ENCODE measurements around the gene UBE2L3.
"Not testable (repeated sequence)": the region's sequence is repeated elsewhere in the genome, so short reads cannot be mapped to it uniquely, and the experiment has no call there.

UBE2L3 gene

DNA sequence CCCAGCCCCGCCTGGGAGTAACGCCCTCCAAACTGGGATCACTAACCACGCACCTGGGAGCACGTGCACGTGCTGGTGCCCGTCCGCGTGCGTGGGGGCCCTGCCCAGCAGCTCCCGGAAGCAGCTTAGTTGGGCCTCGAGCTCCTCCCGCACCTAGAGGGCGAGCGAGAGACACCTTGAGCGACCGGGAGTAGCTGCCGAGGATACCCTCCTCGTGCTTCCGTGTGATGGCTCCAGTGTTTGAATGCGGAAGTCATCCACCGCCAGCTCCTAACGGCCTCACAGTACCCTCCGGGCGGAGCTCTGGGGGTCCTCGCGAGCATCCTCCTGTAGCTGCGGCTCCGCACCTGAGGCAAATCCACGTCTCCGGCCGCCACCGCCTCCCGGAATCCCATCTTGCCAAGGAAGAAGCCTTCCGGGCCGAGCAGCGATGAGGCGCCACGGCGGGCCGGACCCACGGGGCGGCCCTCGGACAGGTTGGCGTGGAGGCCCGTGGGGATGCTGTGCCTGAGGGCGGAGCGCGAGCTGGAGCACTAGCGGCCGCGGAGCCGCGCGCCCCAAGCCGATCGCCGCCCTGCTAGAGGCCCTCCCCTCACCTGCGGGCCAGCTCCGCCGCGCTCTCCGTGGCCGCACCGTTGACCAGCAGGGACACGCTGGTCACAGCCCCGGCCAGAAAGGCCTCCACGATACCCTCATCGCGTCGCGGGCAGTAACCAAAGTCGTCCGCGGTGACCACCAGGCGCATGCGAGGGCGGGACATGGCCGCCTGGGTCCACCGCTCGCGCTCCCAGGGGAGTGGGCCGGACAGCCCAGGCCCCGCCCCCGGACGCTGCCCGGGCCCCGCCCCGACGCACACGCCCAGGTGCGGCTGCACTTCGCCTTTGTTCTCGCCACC is 62.0 kb downstream of the UBE2L3 start, which contains the start of gene YDJC:
TSS of gene YDJC (minus strand) at position 768 of the 895 bp plus-strand sequence. CDS start at position 760, 8 bp downstream.
- peak; percentile 89 for DNase-seq

DNA sequence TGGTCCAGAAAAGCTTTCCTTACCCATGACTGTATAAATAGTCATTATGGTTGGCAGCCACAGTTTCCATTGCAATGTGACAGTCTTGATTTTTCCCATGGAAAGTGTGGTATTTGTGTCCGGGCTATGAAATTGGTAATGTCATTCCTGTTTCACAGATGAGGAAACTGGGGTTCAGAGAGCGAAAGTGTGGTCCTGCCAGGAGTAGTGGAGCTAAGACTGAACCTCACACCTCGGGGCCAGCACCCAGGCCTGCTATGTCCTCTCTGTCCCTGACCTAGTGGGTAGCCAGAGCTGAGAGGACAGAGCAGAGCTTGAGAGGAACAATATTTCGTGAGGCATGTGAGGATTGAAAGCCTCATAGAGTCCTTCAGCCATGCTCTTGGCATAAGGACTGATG is 63.5 kb downstream of the UBE2L3 start:
- DNase-seq: no peak

DNA sequence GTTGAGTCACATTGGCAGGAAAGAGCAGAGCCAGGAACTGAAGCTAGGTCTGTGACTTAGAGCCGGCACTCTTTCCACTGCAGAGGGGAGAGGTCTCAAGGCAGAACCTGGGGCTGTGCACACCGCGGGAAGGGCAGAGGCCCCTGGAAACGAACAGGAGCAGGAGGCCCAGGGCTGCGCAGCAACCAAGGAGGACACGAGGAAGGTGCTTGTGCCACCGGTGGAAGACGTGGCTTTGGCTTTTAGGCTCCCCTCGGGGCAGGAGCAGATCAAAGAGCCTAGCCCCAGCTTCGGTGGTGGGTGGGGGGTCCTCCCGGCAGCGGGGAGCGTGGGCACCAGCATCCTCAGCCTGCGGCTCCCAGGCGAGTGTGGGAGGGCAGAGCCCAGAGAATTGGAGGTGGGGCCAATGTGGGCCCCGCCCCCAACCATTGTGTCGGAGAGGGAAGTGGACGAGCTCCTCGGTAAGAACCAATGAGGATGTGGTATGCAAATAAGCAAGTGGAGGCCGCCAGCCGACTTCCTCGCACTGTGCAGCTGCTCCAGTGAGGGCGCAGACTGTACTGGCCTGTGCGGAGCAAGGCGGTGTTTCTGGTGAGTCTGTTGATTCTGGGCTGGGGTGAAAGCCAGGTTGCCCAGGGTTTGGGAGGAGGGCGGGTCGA is 64.9 kb downstream of the UBE2L3 start, which contains the start of gene CCDC116:
TSS of gene CCDC116 (plus strand) at position 524 of the 659 bp plus-strand sequence. CDS start 422 bp downstream, outside the sequence.
- DNase-seq: no peak

DNA sequence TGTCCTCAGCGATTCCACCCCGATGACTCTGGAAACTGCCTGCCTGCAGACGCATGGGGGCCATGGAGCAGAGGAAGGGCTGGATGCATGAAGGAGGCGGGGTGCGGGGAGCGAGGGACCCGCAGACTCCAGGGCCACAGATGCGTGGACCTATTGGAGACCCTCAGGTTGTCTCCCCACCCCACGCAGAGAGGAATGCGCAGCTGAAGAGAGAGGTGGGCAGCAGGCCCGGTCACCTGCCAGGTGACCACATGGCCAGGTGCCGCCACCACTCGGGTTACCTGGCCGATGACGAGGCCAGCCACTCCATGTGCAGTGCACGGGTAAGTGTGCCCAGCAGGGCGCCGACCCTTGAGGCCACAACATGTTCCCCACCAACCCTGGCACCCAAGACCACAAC is 65.4 kb downstream of the UBE2L3 start:
- DNase-seq: no peak

DNA sequence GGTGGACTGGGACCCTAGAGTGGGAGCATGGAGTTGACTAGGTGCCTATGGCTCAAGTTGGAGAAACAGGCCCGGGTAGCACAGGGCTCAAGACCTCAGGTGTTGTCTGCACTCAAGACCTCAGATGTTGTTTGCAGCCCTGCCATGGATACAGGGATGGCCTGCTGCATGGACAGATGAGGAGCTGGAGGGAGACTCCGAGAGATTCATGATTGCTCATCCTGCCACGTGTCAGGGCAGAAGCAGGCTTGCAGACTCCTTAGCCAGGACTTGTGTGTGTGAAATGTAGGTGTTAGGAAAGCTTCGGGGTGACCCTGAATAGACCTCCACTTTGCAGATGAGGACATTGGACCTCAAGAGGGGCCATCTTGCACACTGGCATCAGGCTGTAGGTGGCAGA is 66.0 kb downstream of the UBE2L3 start:
- DNase-seq: no peak

DNA sequence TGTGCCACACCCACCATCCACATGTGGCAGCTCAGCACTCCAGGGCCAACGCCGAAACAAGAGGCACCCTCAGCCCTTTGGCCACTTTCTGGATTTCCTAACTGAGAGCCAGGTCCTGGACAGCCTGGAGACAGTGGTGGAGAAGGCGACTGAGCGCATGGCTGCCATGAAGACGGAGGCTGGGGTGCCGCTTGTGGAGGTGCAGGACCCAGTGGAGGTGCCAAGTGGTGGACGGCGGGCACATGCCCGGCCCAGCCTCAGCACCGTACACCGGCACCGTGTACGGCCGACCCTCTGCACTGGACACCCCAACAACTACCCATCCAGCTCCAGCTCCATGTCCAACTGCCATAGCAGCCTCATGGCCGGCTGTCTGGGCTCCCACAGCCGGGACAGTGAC is 66.6 kb downstream of the UBE2L3 start:
- no peak for DNase-seq

DNA sequence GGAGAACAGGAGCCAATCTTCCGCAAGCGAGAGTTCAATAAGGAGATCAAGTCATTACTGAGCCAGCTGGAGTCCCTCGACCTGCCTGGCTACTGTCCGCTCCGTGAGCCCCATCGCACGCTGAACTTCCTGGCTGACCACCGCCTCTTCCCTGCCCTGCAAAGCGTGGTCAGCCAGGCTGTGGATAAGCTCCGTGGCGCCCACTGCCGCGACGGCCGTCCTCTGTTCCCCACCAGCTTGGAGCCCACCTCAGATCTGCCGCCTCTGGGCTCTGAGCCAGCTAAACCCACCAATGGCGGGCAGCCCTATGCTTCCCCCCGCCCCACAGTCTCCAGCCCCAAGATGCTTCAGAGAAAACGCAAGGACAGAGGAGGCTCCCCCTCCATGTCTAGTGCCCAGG is 67.3 kb downstream of the UBE2L3 start:
- no peak for DNase-seq

DNA sequence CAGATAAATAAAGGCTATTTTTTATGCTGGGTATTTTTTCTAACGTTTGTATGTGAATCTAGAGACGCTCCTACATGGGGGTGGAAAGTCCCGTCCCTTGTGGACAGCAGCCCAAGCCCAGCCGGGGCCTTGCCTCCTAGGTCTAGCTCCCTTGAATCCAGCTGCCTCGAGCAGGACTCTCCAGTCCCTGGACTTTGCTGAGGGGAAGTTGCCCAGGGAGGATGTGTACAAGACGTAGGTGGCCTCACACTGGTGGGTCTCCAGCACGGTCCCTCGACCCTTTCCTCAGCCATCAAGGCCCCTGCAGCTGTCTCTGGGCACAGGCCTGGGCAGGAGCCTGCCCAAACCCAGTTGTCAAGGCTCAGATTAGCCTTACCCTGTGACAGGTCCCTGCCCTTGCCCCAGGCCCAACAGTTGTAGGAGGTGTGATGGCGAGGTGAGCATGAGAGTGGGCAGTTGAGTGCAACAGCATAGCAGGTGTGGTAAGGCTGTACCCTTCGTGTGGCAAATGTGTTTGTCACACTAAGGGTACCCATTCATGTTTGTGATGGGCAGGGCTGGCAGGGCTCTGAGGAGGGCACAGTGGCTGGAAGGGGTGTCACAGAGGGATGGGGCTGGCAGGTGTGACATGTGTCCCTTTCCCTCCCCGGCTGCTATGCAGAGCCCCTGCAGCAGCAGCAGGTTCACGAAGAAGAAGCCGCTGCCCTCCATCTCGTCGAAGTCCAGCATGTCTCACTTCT is 68.4 kb downstream of the UBE2L3 start:
- DNase-seq: no peak

DNA sequence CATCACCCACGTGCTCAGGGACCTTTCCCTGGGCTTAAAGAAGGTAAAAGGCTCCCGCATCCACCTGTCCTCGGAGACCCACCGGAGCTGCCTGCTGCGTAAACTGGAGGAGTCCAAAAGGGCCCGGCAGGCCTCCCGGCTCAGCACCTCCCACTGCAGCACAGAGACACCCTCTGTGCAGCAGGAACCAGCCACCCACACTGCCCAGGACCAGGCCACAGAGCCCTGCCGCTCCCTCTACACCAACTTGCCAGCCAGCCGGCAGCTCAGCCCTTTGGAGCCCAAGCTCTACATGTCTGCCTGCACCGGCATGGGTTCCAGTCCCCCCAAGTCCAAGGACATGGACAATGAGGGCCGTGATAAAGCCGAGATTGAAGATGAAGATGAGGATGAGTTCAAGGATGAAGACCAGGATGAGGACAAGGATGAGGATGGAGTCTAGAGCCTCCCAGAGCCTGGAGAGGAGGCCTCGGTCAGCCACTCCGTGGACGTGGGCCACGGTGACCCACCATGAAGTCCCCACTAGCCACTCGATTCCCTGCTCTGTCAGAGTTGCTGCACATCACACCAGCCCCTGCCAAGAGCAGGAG is 69.2 kb downstream of the UBE2L3 start:
- DNase-seq: no peak

DNA sequence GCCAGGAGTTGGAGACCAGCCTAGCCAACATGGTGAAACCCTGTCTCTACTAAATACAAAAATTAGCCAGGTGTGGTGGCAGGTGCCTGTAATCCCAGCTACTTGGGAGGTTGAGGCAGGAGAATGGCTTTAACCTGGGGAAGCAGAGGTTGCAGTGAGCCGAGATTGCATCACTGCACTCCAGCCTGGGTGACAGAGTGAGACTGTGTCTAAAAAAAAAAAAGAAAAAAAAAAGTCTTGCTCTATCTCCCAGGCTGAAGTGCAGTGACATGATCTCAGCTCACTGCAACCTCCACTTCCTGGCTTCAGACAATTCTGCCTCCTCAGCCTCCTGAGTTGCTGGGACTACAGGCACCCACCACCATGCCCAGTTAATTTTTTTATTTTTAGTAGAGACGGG is 69.9 kb downstream of the UBE2L3 start:
- DNase-seq: not testable (repeated sequence)

DNA sequence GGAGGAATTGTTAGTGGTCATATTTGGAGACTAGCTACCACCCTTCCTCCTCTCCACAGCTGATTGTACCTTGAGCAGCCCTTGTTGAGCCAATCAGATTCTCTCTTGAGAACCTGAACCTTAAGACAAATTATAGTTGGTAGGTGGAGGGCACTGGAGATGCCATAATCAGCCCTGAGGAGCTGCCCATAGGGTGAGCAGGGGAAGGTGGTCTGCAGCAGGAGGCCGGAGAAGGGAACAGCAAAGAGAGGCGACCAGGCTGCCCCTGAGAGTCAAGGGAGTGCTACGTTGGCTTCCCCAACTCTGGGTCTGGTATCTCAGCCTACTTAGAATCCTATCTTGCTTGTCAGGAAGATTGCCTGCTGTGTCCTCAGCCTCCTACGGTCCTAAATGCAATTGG is 71.8 kb downstream of the UBE2L3 start:
- DNase-seq: no peak

DNA sequence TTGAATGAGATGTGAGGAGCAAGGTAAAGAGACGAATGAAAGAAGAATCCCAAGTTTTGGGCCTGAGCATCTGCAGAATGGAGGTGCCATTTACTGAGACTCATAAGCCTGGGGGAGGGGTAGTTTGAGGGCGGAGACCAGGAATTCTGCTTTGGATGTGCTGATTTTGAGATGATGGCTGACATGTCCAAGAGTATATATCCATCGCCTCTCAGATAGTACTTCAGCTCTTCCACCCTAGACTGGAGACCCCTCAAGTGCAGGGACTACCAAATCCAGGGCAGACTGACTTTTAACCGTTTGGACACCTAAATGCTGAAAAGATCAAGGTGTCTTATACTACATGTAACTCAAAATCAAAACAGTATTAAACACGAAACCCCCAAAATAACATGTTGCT is 73.3 kb downstream of the UBE2L3 start:
- no peak for DNase-seq

DNA sequence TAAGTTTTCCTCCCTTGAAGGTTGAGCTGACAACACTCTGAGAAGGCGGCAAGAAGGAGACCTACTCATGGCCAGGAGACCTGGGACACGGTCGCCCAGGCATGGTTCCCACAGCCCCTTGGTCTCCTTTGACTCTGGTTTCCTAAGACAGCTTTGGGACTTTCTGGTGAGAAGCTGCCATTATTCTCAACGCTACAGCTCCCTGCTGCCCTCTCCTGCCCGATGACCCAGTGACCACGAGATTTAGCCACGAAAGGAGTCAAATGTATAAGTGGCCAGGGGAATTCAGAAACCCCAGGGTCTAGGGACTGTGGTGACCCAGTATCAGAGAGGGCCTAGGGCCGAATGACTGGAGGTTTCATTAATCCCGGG is 73.9 kb downstream of the UBE2L3 start:
- no peak for DNase-seq

DNA sequence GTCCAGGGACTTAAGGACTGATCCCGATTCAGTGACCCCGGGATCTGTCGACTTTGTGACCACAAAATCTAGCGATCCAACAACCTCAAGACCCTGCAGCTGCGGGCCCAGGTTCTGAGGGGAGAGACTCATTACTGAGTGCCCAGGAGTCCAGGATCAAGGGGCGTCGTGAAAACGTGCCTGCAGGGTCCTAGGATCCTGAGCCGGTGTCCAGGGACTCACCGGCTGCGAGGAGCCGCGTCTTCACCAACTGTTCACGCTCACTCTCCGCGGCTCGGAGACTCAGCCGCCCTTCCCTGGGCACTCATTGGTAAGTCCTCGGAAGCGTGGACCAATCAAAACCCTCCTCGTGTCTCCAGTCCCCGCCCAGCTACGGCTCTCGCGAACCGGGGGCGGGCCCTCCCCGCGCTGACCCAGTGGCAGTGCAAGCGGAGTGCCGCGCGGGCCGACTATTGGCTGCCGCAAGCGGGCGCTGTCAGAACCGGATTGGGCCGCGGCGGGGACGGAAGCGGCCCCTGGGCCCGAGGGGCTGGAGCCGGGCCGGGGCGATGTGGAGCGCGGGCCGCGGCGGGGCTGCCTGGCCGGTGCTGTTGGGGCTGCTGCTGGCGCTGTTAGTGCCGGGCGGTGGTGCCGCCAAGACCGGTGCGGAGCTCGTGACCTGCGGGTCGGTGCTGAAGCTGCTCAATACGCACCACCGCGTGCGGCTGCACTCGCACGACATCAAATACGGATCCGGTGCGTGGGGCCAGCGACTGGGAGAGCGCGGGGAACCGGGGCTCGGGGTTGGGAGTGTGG is 74.5 kb downstream of the UBE2L3 start, which contains the start of gene SDF2L1:
TSS of gene SDF2L1 (plus strand) at position 514 of the 795 bp plus-strand sequence. CDS start at position 549, 35 bp downstream.
- DNase-seq: peak; percentile 96

DNA sequence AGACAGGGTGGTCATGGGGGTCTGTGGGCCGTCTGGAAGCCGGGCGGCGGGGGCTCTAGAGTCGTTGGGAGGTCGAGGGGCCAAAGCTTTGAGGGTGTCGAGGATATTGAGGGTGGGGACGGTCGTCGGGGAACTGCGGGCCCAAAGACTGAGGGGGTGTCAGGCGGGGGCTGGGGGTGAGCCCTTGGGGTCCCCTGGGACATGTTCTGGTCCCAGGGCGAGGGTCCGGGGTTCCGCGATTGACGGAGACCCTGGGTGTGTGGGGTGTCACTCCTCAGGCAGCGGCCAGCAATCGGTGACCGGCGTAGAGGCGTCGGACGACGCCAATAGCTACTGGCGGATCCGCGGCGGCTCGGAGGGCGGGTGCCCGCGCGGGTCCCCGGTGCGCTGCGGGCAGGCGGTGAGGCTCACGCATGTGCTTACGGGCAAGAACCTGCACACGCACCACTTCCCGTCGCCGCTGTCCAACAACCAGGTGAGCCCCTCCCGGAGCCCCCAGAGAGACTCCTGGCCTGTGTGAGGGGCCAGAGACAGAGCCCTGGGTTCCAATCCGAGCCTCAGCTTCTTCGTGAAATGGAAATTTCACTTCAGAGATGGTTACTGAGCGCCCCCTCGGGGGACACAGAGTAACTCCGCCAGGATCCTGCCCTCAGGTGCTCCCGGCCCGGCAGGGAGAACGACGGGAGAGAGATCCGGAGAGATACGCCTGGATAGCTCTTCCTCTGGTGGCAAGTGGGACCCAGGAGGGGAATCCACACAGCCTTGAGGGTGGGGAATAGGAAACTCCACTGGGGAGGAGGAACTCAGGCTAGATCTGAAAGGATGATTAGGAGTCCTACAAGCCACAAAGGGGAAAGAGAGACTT is 75.3 kb downstream of the UBE2L3 start:
- no peak for DNase-seq

DNA sequence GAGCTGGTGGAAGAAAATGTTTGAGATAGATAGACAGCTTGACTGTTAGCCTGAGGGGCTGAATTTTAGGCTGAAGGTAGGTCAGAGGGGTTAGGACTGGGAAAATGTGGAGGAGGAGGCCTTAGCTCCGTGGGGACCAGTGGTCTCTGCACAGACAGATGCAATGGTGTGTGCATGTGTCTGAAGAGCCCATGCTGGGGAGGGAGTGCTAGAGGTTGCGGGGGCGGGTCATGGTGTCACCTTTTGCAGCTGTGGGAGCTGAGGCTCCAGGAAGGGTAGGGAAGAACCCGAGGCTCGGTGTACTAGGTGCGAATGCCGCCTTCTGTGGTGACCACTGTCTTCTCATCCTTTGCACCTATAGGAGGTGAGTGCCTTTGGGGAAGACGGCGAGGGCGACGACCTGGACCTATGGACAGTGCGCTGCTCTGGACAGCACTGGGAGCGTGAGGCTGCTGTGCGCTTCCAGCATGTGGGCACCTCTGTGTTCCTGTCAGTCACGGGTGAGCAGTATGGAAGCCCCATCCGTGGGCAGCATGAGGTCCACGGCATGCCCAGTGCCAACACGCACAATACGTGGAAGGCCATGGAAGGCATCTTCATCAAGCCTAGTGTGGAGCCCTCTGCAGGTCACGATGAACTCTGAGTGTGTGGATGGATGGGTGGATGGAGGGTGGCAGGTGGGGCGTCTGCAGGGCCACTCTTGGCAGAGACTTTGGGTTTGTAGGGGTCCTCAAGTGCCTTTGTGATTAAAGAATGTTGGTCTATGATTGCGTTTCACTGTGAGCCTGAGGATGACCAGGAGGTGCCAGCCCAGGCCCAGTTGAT is 76.2 kb downstream of the UBE2L3 start:
- DNase-seq: no peak

DNA sequence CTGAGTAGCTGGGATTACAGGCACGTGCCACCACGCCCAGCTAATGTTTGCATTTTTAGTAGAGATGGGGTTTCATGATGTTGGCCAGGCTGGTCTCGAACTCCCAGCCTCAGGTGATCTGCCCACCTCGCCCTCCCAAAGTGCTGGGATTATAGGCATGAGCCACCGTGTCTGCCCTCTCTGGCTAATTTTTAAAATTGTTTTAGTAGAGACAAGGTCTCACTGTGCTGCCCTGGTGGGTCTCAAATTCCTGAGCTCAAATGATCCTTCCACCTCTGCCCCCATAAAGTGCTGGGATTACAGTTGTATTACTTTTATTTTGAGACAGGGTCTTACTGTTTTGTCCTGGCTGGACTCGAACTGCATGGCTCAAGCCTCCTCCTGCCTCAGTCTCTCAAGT is 78.0 kb downstream of the UBE2L3 start:
- DNase-seq: not testable (repeated sequence)

DNA sequence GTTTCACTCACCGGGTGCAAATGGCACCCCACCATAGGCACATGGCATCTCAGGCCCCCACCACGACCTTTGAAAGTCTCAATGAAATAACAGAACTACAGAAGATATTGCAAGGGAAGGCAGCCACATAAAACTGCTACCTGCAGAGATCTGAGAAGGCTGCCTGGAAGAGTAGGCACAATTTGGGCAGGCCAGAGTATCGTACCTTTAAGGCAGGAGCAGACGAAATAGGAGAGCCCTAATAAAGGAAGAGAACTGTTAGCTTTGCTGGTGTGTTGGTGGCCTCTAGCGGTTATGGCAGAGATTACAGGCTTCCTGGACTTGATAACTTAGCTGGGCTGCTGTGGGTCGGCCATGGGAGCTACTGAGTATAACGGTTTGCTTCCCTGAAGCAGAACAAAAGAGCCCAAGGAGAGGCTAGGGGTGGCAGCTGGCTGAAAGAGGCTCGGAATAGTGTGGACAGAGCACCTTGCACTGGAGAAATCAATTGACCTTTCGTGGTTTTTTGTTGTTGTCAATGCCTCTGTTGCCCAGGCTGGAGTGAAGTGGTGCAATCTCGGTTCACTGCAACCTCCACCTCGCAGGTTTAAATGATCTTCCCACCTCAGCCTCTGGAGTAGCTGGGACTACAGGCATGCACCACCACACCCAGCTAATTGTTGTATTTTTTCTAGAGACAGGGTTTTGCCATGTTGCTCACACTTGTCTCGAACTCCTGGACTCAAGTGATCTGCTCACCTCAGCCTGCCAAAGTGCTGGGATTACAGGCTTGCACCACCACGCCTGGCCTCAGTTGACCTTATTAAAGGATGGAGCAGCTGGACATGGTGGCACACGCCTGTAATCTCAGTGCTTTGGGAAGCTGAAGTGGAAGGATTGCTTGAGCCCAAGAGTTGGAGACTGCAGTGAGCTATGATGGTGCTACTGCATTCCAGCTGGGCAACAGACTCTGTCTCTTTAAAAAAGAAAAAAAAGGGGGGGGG is 79.4 kb downstream of the UBE2L3 start:
- no peak for DNase-seq

DNA sequence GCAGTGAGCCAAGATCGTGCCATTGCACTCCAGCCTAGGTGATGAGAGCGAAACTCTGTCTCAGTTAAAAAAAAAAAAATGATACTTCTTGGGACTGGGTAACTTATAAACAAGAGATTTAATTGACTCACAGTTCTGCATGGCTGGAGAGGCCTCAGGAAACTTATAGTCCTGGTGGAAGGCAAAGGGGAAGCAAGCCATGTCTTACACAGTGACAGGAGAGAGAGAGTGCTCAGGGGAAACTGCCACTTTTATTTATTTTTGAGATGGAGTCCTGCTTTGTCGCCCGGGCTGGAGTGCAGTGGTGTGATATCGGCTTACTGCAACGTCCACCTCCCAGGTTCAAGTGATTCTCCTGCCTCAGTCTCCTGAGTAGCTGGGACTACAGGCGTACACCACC is 82.8 kb downstream of the UBE2L3 start:
- DNase-seq: no peak
